Esophagus mucosa (tissue), 1 donor: ENCODE data around the gene ARHGAP33. TPM values are rescaled to one million over a fixed set of nuclear protein-coding genes. Genes with fewer than 3 reads are reported as not detected.

Experiments used
- ATAC-seq: fragments of 200-7000 bp; cut with Tn5 transposase; one replicate; pipeline ENCODE4 v1.9.1; 2020
- total RNA-seq: library from RNA; stranded (reverse); gene quantifications from one replicate; pipeline ENCODE4 v1.2.4, GENCODE V29; 2023
- donor health status: DM: yes; HTN: yes; CAD: no.

The ARHGAP33 gene
- total RNA-seq, 1 donor from 2014 or later: 3.9 TPM

DNA sequence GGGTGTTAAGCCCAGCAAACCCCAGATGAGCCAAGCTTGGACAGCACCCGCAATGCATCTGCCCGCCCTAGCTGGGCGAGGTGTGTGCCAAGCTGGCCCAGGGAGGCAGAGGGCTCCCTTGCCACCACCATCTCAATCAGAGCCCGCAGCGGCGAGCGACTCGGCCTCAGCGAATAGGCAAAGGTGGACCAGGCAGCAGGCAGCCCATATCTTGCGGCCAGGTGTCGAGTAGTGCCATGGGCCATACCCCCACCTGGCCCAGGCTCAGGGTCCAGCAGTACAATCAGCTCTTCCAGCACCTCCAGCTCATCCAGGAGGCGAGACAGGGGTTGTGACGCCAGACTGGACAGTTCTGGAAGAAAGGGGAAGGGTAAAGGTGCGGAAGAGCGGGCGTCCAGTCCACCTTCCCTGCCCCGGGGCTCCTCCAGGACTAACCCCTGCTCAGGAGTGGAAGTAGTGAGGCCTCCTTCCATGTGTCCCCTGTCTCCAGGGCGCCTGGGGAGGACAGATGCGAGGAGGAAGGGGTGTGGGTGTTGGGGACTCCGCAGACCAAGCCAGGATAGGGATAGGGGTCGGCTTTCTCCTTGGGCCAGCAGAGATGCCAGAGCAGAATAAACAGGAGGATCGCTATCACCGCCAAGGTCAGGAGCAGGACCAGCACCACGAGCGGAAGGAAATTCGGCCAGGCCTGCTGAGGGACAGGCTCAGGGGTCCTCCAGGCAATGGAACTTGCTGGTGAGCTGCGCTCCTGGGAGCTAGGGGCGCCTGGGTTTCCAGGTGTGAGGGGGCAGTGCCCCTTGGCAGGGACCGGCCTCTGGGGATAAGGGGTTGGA lies 35.9 kb upstream of the ARHGAP33 start:
- no peak for ATAC-seq

- ATAC-seq: peak; percentile 6
Measured at GRCh38 chr19:35740108-35740422, 35.3 kb upstream of the ARHGAP33 start.

- ATAC-seq: peak; percentile 80
Measured at GRCh38 chr19:35740423-35741202, 34.8 kb upstream of the ARHGAP33 start.

- ATAC-seq: no peak
Measured at GRCh38 chr19:35741203-35741515, 34.2 kb upstream of the ARHGAP33 start.

- ATAC-seq: no peak
Measured at GRCh38 chr19:35742121-35742724, 33.1 kb upstream of the ARHGAP33 start, which contains the start of gene IGFLR1. TSS of gene IGFLR1 (minus strand) at chr19:35742452. CDS start at chr19:35741180, 1,272 bp downstream.

DNA sequence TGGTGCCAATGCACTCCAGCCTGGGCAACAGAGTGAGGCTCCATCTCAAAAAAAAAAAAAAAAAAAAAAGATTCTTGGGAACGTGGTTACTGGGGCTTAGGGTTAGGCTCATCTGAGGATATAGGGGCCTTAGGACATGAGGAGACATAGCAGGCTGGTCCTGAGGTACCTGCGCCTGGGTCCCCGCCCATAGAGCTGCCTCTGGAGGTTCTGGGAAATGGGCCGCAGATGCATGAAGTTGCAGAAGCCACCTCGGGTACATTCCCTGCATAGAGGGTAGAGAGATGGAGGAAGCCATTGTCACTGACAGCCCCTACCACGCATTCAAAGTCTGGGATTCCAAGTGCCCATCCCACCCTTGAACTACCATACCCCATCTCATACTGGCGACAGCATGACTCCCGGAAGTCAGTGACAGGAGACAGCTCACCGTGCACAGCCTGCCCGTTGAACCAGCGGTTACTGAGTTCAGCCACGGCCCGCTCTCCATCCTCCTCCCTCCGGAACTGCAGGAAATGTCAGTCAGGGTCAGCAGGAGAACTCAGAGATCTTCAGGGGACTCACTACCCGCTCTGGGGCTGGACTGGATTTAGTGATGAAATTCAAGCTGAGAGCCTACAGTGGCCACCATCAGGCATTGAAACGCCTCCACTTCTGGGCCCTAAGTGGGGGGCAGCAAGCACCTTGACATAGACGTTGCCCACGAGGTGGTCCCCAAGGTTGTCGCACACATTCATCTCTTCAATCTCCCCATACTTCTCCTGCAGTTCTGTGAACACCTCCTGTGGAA lies 31.5 kb upstream of the ARHGAP33 start:
- ATAC-seq: no peak

DNA sequence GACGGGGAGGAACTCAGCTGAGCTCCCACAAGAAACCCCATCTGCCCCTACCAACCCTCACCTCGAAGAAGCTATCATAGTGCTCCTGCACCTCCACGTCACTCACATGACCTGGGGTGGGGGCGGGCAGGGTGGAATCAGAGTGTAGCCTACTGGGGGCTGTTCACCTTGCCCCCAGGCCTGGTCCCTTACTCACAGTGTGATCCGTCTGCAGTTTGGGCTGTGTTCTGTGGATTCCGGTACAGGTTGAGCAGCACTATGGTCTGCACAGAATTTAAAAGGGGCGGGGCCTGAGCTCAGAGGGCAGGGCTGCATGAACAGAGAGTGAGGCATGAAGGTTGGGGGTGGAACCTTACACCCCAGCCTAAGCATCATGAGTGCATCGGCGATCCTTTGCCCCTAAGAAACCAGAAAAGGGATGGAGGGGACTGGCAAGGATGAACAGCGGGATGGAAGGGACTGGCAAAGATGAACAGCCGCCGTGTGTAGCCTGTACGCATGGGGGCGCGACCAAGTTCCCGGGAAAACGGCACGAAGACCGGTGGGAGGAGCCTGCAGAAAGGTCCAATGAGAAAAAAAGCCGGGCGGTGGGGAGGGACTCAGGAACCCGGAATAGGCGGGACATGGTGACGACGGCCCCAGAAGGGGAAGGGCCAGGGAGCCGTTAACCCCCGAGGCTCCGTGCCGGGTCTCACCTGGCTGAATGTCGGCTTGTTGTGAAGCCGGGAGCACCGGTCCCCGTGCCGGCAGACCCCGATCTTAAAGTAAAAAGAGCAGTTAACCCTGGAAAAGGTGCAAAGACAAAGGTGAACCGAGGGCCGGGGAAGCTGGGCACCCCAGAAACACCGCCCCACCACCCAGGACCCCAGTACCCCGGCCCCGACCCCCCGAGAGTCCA lies 30.7 kb upstream of the ARHGAP33 start:
- ATAC-seq: peak; percentile 71

DNA sequence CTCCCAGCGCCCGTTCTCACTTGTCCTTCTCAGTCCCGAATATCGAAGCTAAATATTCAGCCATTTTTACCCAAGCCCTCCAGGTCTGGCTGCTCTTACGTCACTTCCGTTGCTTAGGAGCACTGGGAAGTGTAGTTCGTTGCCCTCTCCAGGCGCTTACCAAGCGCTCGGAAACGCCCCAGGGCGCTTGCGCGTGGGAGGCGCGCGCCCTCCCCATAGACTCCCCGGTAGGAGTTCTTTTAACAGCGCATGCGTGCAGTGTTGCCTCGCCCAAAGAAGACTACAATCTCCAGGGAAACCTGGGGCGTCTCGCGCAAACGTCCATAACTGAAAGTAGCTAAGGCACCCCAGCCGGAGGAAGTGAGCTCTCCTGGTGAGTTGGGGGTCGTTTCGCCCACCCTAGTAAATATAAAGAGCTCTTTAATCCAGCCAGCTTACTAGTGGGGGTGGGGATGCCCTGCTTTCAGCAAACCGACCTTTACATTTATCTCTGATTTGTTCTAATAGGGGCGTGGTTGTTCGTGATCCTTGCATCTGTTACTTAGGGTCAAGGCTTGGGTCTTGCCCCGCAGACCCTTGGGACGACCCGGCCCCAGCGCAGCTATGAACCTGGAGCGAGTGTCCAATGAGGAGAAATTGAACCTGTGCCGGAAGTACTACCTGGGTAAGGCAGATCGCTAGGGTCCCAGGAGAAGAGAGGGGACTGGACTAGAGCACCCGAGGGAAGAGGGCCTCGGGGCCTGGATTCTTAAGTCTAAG lies 29.9 kb upstream of the ARHGAP33 start, which contains the start of the genes PSENEN and U2AF1L4:
TSS of gene PSENEN (plus strand) at position 324 of the 759 bp plus-strand sequence. CDS start at position 604, 280 bp downstream.
TSS of gene U2AF1L4 (minus strand) at position 91 of the 759 bp plus-strand sequence. CDS start at position 64, 27 bp downstream.
- ATAC-seq: peak; percentile 82

GRCh38 chr19:35746087-35746462 lies 29.3 kb upstream of the ARHGAP33 start:
- no peak for ATAC-seq

- no peak for ATAC-seq
Measured at GRCh38 chr19:35746531-35746930, 28.8 kb upstream of the ARHGAP33 start.

DNA sequence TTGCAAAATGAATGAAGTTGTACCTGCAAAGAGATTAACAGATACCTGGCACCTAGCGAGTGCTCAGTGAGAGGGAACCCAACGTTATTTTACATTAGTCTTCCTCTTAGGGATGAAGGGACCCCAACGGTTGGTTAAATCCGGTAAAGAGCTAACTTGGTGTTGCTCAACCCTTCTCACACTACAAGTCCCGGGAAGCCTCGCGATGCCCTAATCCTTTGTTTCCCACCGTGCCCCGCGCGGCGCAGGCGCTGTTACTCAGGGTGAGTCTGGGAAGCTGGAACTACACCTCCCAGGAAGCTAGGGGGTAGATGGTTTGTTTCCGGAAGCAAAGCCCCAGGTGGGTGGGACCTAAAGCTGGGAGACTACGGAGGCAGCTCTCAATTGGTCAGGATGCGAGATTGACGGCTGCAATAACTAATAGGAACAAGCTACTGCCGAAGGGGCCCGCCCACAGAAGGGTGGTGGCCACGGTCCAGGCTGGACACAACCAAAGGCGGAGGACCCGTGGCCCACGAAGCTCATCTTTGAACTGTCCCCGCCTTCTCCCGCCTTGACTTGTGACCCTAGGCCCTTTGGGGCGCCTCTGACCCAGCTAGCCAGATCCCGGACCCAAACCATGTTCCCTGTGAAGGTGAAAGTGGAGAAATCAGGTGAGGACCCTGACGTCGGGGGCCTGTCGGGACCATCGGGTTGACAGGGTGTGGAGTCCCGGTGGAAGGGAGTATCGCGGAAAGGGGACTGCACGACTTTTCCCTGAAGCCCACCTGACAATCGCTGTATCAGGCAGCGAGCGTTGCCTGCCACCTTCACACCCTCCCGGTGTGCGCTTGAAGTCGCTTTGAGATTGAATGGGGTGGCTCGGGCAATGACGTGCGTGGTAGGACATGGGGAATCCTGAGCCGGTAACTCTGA lies 27.0 kb upstream of the ARHGAP33 start, which contains the start of gene LIN37:
TSS of gene LIN37 (plus strand) at position 471 of the 915 bp plus-strand sequence. CDS start at position 620, 149 bp downstream.
- peak; percentile 88 for ATAC-seq

- no peak for ATAC-seq
Measured at GRCh38 chr19:35750167-35750566, 25.2 kb upstream of the ARHGAP33 start.

GRCh38 chr19:35751839-35752745 lies 23.3 kb upstream of the ARHGAP33 start:
- no peak for ATAC-seq

GRCh38 chr19:35752746-35753350 lies 22.5 kb upstream of the ARHGAP33 start:
- no peak for ATAC-seq

DNA sequence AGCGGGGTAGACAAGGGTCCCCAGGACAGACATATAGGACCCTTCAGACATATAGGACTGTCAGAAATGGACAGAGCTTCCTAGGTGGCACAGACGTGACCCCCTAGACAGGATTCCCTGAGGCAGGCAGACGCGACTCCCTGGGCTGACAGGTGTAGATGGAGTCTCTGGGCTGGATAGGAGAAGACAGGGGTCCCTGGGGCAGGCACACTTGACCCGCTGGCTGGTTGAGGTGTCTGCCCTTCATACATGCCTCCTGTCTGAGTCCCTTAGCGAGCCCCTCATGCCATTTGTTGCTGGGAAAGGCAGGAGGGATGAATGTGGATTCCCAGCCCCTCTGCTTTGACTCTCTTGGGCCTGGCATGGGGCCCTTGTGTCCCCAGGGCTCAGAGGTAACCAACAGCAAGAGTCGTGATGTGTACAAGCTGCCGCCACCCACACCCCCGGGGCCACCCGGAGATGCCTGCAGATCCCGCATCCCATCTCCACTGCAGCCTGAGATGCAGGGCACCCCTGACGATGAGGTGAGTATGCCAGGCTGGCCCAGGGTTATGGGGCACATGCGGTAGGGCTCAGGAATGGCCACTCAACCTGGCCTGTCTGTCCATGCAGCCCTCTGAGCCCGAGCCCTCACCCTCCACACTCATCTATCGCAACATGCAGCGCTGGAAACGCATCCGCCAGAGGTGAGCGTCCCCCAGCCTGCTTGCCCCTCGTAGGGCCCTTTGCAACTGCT lies 21.6 kb upstream of the ARHGAP33 start:
- no peak for ATAC-seq

GRCh38 chr19:35754370-35755130 lies 20.8 kb upstream of the ARHGAP33 start:
- ATAC-seq: no peak
